Right lobe of liver (tissue), 4 donors: Measurements from ENCODE around the gene CEMIP2.

ENCODE experiments used
- POLR2A ChIP-seq: fragments of 450-650 bp; IDR thresholded peaks from one replicate; pipeline ENCODE4 v1.6.1; 2017; ENCODE audit warnings: antibody characterized with exemption, mild to moderate bottlenecking
- TF ChIP-seq, protein P1 (sequence below), 4 donors: fragments of 200-600 bp in 3 of 4; fragments of 450-650 bp in 1 of 4; IDR thresholded peaks; one replicate each; pipeline versions ENCODE4 v1.5.1 to v1.8.0; 2016 to 2022; ENCODE audit warnings: antibody characterized with exemption in 4 of 4, mild to moderate bottlenecking in 2 of 4
- donor health status: DM: no; HTN: no; CAD: no.
- donor health status: DM: no; HTN: no; CAD: no.
- donor health status: DM: no; HTN: yes; CAD: no.

DNA sequence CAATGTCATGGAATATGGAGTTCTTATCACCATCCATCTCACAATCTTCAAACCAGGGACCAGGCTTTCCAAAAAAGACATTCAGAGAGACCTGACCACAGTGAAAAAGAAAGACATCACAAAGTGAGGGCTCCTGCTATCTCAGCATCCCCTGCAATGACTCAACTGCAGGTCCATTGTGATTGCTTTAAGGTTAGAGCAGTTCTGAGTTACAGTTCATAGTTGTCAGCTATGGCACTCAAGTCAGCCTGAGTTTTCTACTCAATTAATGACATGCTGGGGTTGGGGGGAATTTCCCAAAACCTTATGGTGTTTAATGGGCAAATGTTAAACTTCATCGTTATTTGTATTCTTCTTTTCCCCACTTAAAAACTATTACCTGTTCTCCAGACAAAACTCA lies 58.9 kb downstream of the CEMIP2 start:
- TF ChIP-seq POLR2A, result no peak
- TF ChIP-seq, protein P1, sequence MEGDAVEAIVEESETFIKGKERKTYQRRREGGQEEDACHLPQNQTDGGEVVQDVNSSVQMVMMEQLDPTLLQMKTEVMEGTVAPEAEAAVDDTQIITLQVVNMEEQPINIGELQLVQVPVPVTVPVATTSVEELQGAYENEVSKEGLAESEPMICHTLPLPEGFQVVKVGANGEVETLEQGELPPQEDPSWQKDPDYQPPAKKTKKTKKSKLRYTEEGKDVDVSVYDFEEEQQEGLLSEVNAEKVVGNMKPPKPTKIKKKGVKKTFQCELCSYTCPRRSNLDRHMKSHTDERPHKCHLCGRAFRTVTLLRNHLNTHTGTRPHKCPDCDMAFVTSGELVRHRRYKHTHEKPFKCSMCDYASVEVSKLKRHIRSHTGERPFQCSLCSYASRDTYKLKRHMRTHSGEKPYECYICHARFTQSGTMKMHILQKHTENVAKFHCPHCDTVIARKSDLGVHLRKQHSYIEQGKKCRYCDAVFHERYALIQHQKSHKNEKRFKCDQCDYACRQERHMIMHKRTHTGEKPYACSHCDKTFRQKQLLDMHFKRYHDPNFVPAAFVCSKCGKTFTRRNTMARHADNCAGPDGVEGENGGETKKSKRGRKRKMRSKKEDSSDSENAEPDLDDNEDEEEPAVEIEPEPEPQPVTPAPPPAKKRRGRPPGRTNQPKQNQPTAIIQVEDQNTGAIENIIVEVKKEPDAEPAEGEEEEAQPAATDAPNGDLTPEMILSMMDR (IDR thresholded peaks at IDR 0.05), result no peak
